ENCODE results near the gene ARAP3.

DNA sequence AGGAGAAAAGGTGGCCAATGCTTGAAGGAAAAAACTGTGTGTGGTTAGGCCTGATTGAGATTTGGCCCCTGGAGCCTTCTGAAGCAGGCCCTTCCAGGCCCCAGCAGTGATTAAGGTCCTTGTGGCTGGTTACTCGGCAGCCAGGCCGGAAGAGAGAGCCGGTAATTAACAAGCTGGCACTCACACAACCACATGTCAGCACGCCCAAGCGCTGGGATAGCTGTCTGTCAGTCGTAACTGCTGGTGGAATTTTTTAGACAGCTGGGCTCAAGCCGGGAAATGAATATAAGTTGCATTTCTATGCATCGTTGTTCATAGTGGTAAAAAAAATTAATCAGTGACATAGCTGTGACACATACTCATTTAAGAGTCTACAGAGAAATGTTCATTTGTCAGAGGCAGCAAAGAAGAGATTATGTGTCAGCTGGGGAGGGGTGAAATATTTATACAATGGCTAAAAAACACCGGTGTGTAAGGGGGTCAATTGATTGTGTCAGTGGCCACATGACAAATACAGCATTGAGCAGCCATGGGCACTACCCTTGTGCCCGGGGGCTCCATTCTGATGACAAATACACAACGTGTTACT, 13.7 kb upstream of the ARAP3 start:
- TF ChIP-seq, protein P1, sequence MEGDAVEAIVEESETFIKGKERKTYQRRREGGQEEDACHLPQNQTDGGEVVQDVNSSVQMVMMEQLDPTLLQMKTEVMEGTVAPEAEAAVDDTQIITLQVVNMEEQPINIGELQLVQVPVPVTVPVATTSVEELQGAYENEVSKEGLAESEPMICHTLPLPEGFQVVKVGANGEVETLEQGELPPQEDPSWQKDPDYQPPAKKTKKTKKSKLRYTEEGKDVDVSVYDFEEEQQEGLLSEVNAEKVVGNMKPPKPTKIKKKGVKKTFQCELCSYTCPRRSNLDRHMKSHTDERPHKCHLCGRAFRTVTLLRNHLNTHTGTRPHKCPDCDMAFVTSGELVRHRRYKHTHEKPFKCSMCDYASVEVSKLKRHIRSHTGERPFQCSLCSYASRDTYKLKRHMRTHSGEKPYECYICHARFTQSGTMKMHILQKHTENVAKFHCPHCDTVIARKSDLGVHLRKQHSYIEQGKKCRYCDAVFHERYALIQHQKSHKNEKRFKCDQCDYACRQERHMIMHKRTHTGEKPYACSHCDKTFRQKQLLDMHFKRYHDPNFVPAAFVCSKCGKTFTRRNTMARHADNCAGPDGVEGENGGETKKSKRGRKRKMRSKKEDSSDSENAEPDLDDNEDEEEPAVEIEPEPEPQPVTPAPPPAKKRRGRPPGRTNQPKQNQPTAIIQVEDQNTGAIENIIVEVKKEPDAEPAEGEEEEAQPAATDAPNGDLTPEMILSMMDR (IDR thresholded peaks at IDR 0.05): no peak
- TF ChIP-seq POLR2A (IDR thresholded peaks at IDR 0.05): no peak
